Uterus (tissue), 2 donors: ENCODE results near the gene THSD4.

ENCODE experiments used
- CTCF ChIP-seq, 4 experiments: fragments of 200-600 bp in 2 of 4; fragments of 450-650 bp in 2 of 4; sonication (generic) in 2 of 4; IDR thresholded peaks; one replicate each; pipeline ENCODE4 v1.5.1; 2016 to 2019; ENCODE audit warnings: antibody characterized with exemption in 4 of 4, mild to moderate bottlenecking in 2 of 4, moderate library complexity in 1 of 4
- POLR2A ChIP-seq, 2 donors: fragments of 450-650 bp; IDR thresholded peaks; one replicate each; pipeline ENCODE4 v1.6.1; 2016; ENCODE audit warnings: antibody characterized with exemption in 2 of 2, mild to moderate bottlenecking in 1 of 2, moderate library complexity in 1 of 2

DNA sequence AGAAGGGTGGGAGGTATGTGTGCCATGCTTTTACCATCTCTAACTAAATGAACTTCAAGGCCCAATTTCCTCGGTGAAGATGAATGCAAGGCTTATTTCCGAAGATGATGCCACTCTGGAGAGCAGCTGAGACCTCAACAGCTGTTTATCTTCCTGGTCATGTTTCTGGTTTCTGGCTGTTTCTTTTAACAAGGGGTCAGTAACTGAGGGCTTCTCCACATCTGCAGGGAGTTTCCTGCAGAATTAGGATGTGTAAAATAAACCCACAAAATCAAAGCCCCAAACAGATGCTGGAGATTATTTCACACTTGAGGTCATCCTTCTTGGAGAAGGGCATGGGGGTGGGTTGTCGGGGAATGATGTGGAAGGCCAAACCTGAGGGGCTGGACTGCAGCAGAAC lies 220.3 kb downstream of the THSD4 start:
- TF ChIP-seq CTCF (IDR thresholded peaks at IDR 0.05) (no peak), POLR2A (IDR thresholded peaks at IDR 0.05) (no peak)
